HepG2 (cell line): ENCODE measurements around the gene SLC35F1.

Source experiments
- IKZF1 ChIP-seq: fragments of 450-650 bp; IDR thresholded peaks from 2 replicates; pipeline ENCODE4 v1.7.1; 2016
- TF ChIP-seq, protein P1 (sequence below): fragments of 450-650 bp; IDR thresholded peaks from 2 replicates; pipeline ENCODE4 v1.6.1; 2016

DNA sequence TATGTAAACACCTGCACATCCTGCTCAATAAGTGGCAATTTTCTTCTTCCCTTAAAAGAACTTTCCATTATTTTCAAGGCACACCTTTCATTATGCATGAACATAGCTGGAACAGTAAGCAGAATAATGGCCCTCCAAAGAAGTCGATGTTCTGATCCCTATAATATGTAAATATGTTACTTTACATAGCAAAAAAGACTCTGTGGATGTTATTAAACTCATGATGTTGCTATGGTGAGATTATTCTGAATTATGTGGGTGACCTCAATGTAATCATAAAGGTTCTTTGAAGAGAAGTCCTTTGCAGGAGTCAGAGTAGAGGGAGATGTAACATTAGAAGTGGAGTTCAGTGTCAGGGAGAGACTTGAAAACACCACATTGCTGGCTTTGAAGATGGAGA, 341.1 kb downstream of the SLC35F1 start:
- no peak for TF ChIP-seq IKZF1
- TF ChIP-seq, protein P1, sequence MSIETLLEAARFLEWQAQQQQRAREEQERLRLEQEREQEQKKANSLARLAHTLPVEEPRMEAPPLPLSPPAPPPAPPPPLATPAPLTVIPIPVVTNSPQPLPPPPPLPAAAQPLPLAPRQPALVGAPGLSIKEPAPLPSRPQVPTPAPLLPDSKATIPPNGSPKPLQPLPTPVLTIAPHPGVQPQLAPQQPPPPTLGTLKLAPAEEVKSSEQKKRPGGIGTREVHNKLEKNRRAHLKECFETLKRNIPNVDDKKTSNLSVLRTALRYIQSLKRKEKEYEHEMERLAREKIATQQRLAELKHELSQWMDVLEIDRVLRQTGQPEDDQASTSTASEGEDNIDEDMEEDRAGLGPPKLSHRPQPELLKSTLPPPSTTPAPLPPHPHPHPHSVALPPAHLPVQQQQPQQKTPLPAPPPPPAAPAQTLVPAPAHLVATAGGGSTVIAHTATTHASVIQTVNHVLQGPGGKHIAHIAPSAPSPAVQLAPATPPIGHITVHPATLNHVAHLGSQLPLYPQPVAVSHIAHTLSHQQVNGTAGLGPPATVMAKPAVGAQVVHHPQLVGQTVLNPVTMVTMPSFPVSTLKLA: no peak
